ENCODE measurements around the gene HDAC9. TPM values are rescaled to one million over a fixed set of nuclear protein-coding genes. Genes with fewer than 3 reads are reported as not detected.

Gene HDAC9
- polyA plus RNA-seq, 2 of the 4 experiments (the other 2 are of a cell fraction), result 0.05 to 0.26 TPM

GRCh38 chr7:19024261-19024660 is 528.7 kb downstream of the HDAC9 start:
- ChIA-PET POLR2A (no interaction called here), CTCF (interaction anchor here (0.6 kb wide), 1 partner anchor 288 kb away, joined by 3 read pairs; no protein-coding TSS in a partner anchor)
- 18% methylated on average over 4 of the region's 4 CpGs for WGBS (ENCODE audit: missing lambda C conversion rate)
- Histone ChIP-seq H3K4me3 (no peak overlapping the region), H3K4me2 (no peak overlapping the region), H3K27ac (no peak overlapping the region), H3K4me1 (no peaks in the 10 kb centered on the region), H3K9me3 (no peaks in the 10 kb centered on the region)
- DNase-seq (ENCODE audit: low read depth in 1 of 2, low spot score in 1 of 2) (no peak), ATAC-seq (no peak), FAIRE-seq (no peak)
- TF ChIP-seq FOSB (CRISPR knock-in tag; IDR thresholded peaks at IDR 0.05) (no peak), ZFP36 (IDR thresholded peaks at IDR 0.05; ENCODE audit: borderline replicate concordance, partially characterized antibody) (no peak), EP300 (IDR thresholded peaks at IDR 0.05) (no peak), CHD2 (IDR thresholded peaks at IDR 0.05; ENCODE audit: low read length, partially characterized antibody) (no peak), MAZ (IDR thresholded peaks at IDR 0.05; ENCODE audit: borderline replicate concordance, low read depth, low read length) (no peak), REST (IDR thresholded peaks at IDR 0.05) (no peak), HOXB5 (CRISPR knock-in tag; IDR thresholded peaks at IDR 0.05) (no peak), ELK1 (IDR thresholded peaks at IDR 0.05; ENCODE audit: low read depth, low read length) (no peak), TP53 (CRISPR knock-in tag; IDR thresholded peaks at IDR 0.05) (no peak), TFCP2L1 (CRISPR knock-in tag; IDR thresholded peaks at IDR 0.05) (no peak), CHD4 (IDR thresholded peaks at IDR 0.05; ENCODE audit: borderline replicate concordance) (no peak), FOXS1 (CRISPR knock-in tag; IDR thresholded peaks at IDR 0.05) (no peak)
- TF ChIP-seq, protein P1, sequence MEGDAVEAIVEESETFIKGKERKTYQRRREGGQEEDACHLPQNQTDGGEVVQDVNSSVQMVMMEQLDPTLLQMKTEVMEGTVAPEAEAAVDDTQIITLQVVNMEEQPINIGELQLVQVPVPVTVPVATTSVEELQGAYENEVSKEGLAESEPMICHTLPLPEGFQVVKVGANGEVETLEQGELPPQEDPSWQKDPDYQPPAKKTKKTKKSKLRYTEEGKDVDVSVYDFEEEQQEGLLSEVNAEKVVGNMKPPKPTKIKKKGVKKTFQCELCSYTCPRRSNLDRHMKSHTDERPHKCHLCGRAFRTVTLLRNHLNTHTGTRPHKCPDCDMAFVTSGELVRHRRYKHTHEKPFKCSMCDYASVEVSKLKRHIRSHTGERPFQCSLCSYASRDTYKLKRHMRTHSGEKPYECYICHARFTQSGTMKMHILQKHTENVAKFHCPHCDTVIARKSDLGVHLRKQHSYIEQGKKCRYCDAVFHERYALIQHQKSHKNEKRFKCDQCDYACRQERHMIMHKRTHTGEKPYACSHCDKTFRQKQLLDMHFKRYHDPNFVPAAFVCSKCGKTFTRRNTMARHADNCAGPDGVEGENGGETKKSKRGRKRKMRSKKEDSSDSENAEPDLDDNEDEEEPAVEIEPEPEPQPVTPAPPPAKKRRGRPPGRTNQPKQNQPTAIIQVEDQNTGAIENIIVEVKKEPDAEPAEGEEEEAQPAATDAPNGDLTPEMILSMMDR (IDR thresholded peaks at IDR 0.05), result no peak

GRCh38 chr7:19026888-19027287 is 531.3 kb downstream of the HDAC9 start:
- H3K4me1 ChIP-seq, result no peaks in the 10 kb centered on the region
- ATAC-seq, result no peak
- WGBS (ENCODE audit: missing lambda C conversion rate), result 10% methylated on average over 1 of the region's 1 CpG
- no peak for FAIRE-seq
- H3K27ac ChIP-seq, result no peak overlapping the region
- H3K4me3 ChIP-seq, result no peak overlapping the region
- no peak for DNase-seq (ENCODE audit: low read depth in 1 of 2, low spot score in 1 of 2)
- H3K9me3 ChIP-seq, result no peaks in the 10 kb centered on the region
- POLR2A ChIA-PET, result no interaction called here
- H3K4me2 ChIP-seq, result no peak overlapping the region
- TF ChIP-seq NPAS2 (CRISPR knock-in tag; IDR thresholded peaks at IDR 0.05; ENCODE audit: borderline replicate concordance) (no peak), CHD2 (IDR thresholded peaks at IDR 0.05; ENCODE audit: low read length, partially characterized antibody) (no peak), RARB (CRISPR knock-in tag; IDR thresholded peaks at IDR 0.05) (no peak), ATOH8 (CRISPR knock-in tag; IDR thresholded peaks at IDR 0.05; ENCODE audit: low read depth) (no peak), CBX2 (IDR thresholded peaks at IDR 0.05; ENCODE audit: borderline replicate concordance, low read depth) (no peak), SMC3 (IDR thresholded peaks at IDR 0.05) (no peak), TP53 (CRISPR knock-in tag; IDR thresholded peaks at IDR 0.05) (no peak), POLR2AphosphoS2 (conservative IDR thresholded peaks at IDR 0.05; ENCODE audit: low read length) (no peak), HEYL (CRISPR knock-in tag; IDR thresholded peaks at IDR 0.05) (no peak), RFX5 (IDR thresholded peaks at IDR 0.05) (no peak), NR3C1 (IDR thresholded peaks at IDR 0.05) (no peak)
- CTCF ChIA-PET, result no interaction called here
